GM13977 (cell line): ENCODE data around the gene EXOC6.
A peak's percentile ranks its signal among the peaks of the same experiment; 100 is the strongest.

Experiments
- DNase-seq: peaks from one replicate; pipeline ENCODE4 v3.0.0; 2012; ENCODE audit warnings: low spot score
- in situ Hi-C: fragments of 300-500 bp; cut with MboI; formaldehyde crosslinking; loops from one replicate; pipeline ENCODE4 v1.12.0; 2022; ENCODE audit warnings: low sequenced_read_pairs, low pct_unique_long_range_greater_than_20kb, mixed read lengths, inconsistent platforms; ENCODE audit not compliant: unreplicated experiment
- TF ChIP-seq, protein P1 (sequence below): IDR thresholded peaks from 2 replicates; pipeline ENCODE4 v1.5.1; 2012; ENCODE audit warnings: mild to moderate bottlenecking, control low read depth; ENCODE audit not compliant: insufficient read depth; ENCODE audit errors: extremely low read depth, missing control alignments

EXOC6 gene

DNA sequence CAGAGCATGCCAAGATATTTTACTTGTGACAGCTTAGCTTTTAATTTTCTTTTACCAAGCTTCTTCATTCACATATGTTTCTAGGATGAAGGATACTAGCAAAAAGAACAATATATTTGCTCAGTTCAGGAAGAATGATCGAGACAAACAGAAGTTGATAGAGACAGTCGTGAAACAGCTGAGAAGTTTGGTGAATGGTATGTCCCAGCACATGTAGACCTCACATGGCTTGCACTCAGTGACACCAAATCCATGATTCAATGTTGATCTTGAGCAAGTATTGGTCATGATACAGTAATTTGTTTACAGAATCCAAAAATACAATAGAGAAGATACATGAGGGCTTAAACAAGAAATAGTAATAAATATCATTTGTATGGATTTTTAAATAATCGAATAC lies 209.8 kb downstream of the EXOC6 start:
- DNase-seq, result no peak
- TF ChIP-seq, protein P1, sequence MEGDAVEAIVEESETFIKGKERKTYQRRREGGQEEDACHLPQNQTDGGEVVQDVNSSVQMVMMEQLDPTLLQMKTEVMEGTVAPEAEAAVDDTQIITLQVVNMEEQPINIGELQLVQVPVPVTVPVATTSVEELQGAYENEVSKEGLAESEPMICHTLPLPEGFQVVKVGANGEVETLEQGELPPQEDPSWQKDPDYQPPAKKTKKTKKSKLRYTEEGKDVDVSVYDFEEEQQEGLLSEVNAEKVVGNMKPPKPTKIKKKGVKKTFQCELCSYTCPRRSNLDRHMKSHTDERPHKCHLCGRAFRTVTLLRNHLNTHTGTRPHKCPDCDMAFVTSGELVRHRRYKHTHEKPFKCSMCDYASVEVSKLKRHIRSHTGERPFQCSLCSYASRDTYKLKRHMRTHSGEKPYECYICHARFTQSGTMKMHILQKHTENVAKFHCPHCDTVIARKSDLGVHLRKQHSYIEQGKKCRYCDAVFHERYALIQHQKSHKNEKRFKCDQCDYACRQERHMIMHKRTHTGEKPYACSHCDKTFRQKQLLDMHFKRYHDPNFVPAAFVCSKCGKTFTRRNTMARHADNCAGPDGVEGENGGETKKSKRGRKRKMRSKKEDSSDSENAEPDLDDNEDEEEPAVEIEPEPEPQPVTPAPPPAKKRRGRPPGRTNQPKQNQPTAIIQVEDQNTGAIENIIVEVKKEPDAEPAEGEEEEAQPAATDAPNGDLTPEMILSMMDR, result no peak
- in situ Hi-C loops, result no loop called here

DNA sequence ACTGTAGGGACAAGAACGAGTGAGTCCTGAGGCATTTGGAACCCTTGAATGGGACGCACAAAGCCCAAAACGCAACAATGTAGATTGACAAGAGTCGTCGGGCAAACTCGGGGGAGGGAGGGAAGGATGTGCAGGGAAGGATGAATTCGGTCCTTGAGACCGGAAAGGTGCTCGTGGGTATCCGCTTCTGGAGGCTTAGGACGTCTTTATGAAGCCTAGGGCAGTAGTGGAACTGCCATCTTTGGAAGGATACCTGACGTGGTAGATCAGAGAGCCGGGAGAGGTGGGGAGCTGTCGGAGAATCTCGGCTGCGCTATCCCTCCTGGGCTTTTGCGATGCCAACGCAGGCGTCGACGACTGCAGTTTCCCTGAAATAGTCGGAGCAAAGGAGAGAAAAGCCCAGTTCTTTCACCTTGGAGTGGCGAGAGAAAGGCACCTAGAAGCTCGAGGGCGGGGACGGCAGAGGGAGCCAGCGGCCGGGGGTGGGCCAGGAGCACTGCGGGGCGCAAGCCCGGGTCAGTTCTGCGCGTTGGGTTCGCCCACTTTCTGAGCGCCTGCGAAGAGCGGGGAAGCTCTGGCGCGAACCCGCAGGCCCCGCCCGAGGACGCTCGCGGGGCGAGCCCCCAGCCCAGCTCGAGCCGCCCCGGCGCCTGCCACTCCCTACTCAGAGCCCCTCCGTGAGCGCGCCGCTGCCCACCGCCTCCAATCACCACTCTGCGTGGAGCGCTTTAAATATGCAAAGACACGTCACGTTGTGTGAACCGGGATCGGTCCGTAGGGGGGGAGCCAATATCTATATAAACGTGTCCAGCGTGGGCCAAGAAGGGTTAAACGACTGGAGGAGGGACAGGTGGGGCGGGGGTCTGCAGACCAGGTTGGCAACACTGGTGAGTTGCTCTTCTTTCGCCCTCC lies 211.9 kb downstream of the EXOC6 start, which contains the start of gene CYP26C1:
Gene CYP26C1 (plus strand): TSS at position 824 of the 912 bp plus-strand sequence. CDS start 466 bp downstream, outside the sequence.
- TF ChIP-seq, protein P1, result no peak
- in situ Hi-C loops, result no loop called here

DNA sequence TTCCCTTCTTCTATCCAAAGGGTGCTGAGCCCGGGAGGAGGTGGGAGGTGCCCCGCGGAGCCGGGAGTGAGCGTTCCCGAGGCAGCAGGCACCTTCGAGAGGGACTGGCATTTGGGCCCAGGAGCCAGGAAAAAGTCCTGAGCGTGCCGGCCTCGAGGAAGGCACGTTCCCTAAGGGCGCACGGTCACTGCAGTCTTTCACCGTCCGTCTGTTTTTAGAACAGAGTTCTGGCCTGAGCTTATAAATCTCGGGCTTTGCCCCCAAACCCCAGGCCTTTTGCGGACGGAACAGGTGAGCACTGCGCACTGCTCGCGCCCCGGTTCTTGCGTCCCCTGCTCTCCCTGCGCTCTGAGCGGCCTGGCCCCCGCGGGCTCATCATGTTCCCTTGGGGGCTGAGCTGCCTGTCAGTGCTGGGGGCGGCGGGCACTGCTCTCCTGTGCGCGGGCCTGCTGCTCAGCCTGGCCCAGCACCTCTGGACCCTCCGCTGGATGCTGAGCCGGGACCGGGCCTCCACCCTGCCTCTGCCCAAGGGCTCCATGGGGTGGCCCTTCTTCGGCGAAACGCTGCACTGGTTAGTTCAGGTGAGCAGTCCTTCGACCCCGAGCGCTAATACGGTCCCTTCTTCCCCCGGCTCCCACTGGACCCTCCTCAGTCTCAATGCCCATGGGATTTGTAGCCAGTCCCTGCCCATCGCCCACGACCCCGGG lies 212.7 kb downstream of the EXOC6 start:
- TF ChIP-seq, protein P1, result no peak
- DNase-seq, result peak; percentile 32
- in situ Hi-C loops, result no loop called here

More for the DNA sequence above, 211.9 kb downstream of the EXOC6 start, which contains the start of gene CYP26C1:
- peak; percentile 33 for DNase-seq

DNA sequence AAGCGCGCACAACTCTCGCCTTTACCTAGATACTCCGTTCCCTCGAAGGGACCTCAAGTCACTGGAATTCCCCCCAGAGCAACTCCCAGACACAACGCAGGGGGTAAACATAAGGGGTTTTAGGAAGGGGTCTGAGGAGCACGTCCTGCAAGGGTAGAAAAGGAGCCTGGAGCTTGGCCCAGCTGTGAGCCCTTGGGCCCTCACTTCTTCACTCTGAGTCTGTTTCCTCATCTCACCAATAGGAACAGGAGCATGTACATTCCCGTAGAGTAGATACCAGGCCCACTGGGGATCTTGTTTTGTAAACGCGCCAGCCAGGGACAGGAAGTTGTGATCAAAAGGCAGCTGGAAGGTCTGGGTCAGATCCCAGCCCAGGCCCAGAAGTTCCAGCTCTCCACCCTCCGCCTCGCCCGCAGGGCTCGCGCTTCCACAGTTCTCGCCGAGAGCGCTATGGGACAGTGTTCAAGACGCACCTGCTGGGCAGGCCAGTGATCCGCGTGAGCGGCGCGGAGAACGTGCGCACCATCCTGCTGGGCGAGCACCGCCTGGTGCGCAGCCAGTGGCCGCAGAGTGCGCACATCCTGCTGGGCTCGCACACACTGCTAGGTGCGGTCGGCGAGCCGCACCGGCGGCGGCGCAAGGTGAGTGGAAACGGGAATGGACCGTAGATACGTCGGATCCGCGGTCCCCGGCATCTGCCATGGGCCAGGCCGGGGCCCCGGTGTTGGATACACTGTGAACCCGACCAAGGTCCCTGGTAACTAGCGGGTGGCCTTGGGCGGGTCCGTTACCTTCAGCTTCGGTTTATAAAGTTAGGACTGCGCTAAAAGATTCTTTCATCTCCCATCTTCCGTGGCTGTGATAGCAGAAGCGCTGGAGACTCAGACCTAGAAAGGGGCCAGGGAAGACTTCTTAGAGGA lies 213.5 kb downstream of the EXOC6 start:
- in situ Hi-C loops, result no loop called here
- TF ChIP-seq, protein P1, result no peak
- DNase-seq, result peak; percentile 51

DNA sequence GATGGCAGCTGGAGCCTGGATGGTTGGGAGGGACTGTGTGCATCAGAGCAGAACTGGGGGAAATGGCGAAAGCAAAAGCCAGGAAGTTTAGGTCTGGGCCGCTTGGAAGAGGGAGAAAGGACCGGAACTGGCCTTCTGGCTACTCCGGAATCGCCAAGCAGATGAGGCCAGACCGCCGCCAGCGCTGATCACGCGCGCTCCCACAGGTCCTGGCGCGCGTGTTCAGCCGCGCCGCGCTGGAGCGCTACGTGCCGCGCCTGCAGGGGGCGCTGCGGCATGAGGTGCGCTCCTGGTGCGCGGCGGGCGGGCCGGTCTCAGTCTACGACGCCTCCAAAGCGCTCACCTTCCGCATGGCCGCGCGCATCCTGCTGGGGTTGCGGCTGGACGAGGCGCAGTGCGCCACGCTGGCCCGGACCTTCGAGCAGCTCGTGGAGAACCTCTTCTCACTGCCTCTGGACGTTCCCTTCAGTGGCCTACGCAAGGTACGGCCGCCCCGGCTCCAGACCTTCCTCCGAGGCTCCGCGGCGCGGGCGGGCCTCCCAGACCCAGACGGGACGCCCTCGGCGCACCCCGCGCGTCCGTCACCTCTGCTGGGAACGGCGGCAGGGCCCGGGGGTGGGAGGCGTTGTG lies 214.3 kb downstream of the EXOC6 start:
- peak; percentile 83 for DNase-seq

More for the DNA sequence above, 214.3 kb downstream of the EXOC6 start:
- TF ChIP-seq, protein P1, result peak; percentile 64
- in situ Hi-C loops, result no loop called here
